H9 (cell line): ENCODE measurements around the gene RBM33. TPM values are rescaled to one million over a fixed set of nuclear protein-coding genes. Genes with fewer than 3 reads are reported as not detected.

Experiments used
- DNase-seq: peaks from one replicate; pipeline ENCODE4 v3.0.0-alpha.2; 2017
- H2AFZ ChIP-seq: one replicate; pipeline ENCODE4 v1.6.1; 2013; ENCODE audit warnings: mild to moderate bottlenecking, low read length, control low read depth, moderate library complexity
- H2AK5ac ChIP-seq: 2 replicates; pipeline ENCODE4 v1.6.1; 2013; ENCODE audit warnings: low read length, control low read depth, mixed read lengths; ENCODE audit not compliant: insufficient read length
- H2BK120ac ChIP-seq: one replicate; pipeline ENCODE4 v1.6.1; 2013; ENCODE audit warnings: low read depth, mild to moderate bottlenecking, low read length, control low read depth, inconsistent platforms; ENCODE audit not compliant: poor library complexity, severe bottlenecking
- H2BK12ac ChIP-seq: 2 replicates; pipeline ENCODE4 v1.6.1; 2013; ENCODE audit warnings: low read length, control low read depth, mixed read lengths, low read depth; ENCODE audit not compliant: insufficient read length
- H2BK15ac ChIP-seq: 2 replicates; pipeline ENCODE4 v1.6.1; 2013; ENCODE audit warnings: low read depth, low read length, control low read depth
- H2BK20ac ChIP-seq: one replicate; pipeline ENCODE4 v1.6.1; 2013; ENCODE audit warnings: low read depth, mild to moderate bottlenecking, low read length, control low read depth, inconsistent platforms; ENCODE audit not compliant: poor library complexity, severe bottlenecking
- H2BK5ac ChIP-seq: 2 replicates; pipeline ENCODE4 v1.6.1; 2013; ENCODE audit warnings: low read length, control low read depth, mixed read lengths; ENCODE audit not compliant: insufficient read length
- H3K14ac ChIP-seq: 2 replicates; pipeline ENCODE4 v1.6.1; 2013; ENCODE audit warnings: low read length, control low read depth; ENCODE audit not compliant: insufficient read depth
- H3K18ac ChIP-seq: 2 replicates; pipeline ENCODE4 v1.6.1; 2013; ENCODE audit warnings: low read depth, mild to moderate bottlenecking, mixed read lengths, low read length, control low read depth; ENCODE audit not compliant: insufficient read length
- H3K23ac ChIP-seq: 2 replicates; pipeline ENCODE4 v1.6.1; 2013; ENCODE audit warnings: low read length, control low read depth, mixed read lengths, low read depth; ENCODE audit not compliant: insufficient read length
- H3K23me2 ChIP-seq: 2 replicates; pipeline ENCODE4 v1.6.1; 2013; ENCODE audit warnings: low read depth, mild to moderate bottlenecking, mixed read lengths, low read length, control low read depth; ENCODE audit not compliant: insufficient read length, poor library complexity, severe bottlenecking
- H3K27ac ChIP-seq: 2 replicates; pipeline ENCODE4 v1.5.1; 2013; ENCODE audit warnings: low read length, control low read depth, mixed read lengths, low read depth; ENCODE audit not compliant: insufficient read length
- H3K27me3 ChIP-seq: 2 replicates; pipeline ENCODE4 v1.6.1; 2013; ENCODE audit warnings: low read length, control low read depth, inconsistent platforms; ENCODE audit not compliant: insufficient read depth
- H3K4ac ChIP-seq: 2 replicates; pipeline ENCODE4 v1.6.1; 2013; ENCODE audit warnings: low read depth, mild to moderate bottlenecking, control low read depth, inconsistent platforms, low read length, moderate library complexity
- H3K4me1 ChIP-seq: 2 replicates; pipeline ENCODE4 v1.6.1; 2013; ENCODE audit warnings: low read length, control low read depth, inconsistent platforms; ENCODE audit not compliant: insufficient read depth
- H3K4me2 ChIP-seq: 2 replicates; pipeline ENCODE4 v1.6.1; 2013; ENCODE audit warnings: low read length, control low read depth, mixed read lengths; ENCODE audit not compliant: insufficient read length, insufficient read depth
- H3K56ac ChIP-seq: 2 replicates; pipeline ENCODE4 v1.6.1; 2013; ENCODE audit warnings: low read depth, mild to moderate bottlenecking, mixed read lengths, low read length, control low read depth; ENCODE audit not compliant: insufficient read length
- H3K79me1 ChIP-seq: 2 replicates; pipeline ENCODE4 v1.6.1; 2013; ENCODE audit warnings: low read depth, mild to moderate bottlenecking, moderate library complexity, low read length, control low read depth, inconsistent platforms; ENCODE audit not compliant: insufficient read depth, poor library complexity, severe bottlenecking
- H3K79me2 ChIP-seq: 2 replicates; pipeline ENCODE4 v1.6.1; 2013; ENCODE audit warnings: low read length, control low read depth, inconsistent platforms; ENCODE audit not compliant: insufficient read depth
- H3K9ac ChIP-seq: 2 replicates; pipeline ENCODE4 v1.6.1; 2013; ENCODE audit warnings: low read length, control low read depth, mixed read lengths; ENCODE audit not compliant: insufficient read length; ENCODE audit errors: extremely low read depth
- H3K9me3 ChIP-seq: one replicate; pipeline ENCODE4 v1.6.1; 2013; ENCODE audit warnings: low read depth, low read length, inconsistent platforms; ENCODE audit not compliant: control insufficient read depth
- H3T11ph ChIP-seq: one replicate; pipeline ENCODE4 v1.6.1; 2013; ENCODE audit warnings: mild to moderate bottlenecking, low read length, control low read depth, inconsistent platforms
- H4K20me1 ChIP-seq: one replicate; pipeline ENCODE4 v1.6.1; 2013; ENCODE audit not compliant: control insufficient read depth, insufficient read length, insufficient read depth
- H4K5ac ChIP-seq: 2 replicates; pipeline ENCODE4 v1.6.1; 2013; ENCODE audit warnings: low read depth, mild to moderate bottlenecking, mixed read lengths, low read length, control low read depth; ENCODE audit not compliant: insufficient read length
- H4K8ac ChIP-seq: replicated peaks from 2 replicates; pipeline ENCODE4 v1.6.1; 2013; ENCODE audit warnings: low read length, control low read depth, mixed read lengths, low read depth; ENCODE audit not compliant: insufficient read length
- H4K91ac ChIP-seq: 2 replicates; pipeline ENCODE4 v1.6.1; 2013; ENCODE audit warnings: low read depth, mild to moderate bottlenecking, moderate library complexity, mixed read lengths, low read length, control low read depth; ENCODE audit not compliant: insufficient read length
- H3K27ac Mint-ChIP-seq, 3 experiments: 2 replicates in 2 of 3; 3 replicates in 1 of 3; pipeline ENCODE4 v1.8.0; 2020 to 2021; ENCODE audit warnings: mixed read lengths in 3 of 3, mild to moderate bottlenecking in 1 of 3, moderate library complexity in 1 of 3
- H3K27me3 Mint-ChIP-seq: 2 replicates; pipeline ENCODE4 v1.8.0; 2021; ENCODE audit warnings: low read depth, mild to moderate bottlenecking, moderate library complexity, mixed read lengths
- H3K36me3 Mint-ChIP-seq, 3 experiments: 2 replicates in 2 of 3; 3 replicates in 1 of 3; pipeline ENCODE4 v1.8.0; 2020 to 2021; ENCODE audit warnings: low read depth in 3 of 3, mixed read lengths in 3 of 3; ENCODE audit not compliant: insufficient read depth in 1 of 3
- H3K4me1 Mint-ChIP-seq, 2 experiments: 2 replicates each; pipeline ENCODE4 v1.8.0; 2020; ENCODE audit warnings: mixed read lengths in 2 of 2
- H3K4me3 Mint-ChIP-seq, 2 experiments: 2 replicates in 1 of 2; 3 replicates in 1 of 2; pipeline ENCODE4 v1.8.0; 2020 to 2021; ENCODE audit warnings: mild to moderate bottlenecking in 2 of 2, mixed read lengths in 2 of 2, moderate library complexity in 1 of 2
- H3K9me3 Mint-ChIP-seq, 2 experiments: 2 replicates in 1 of 2; 3 replicates in 1 of 2; pipeline ENCODE4 v1.8.0; 2020; ENCODE audit warnings: mild to moderate bottlenecking in 2 of 2, mixed read lengths in 2 of 2, moderate library complexity in 1 of 2
- CTCF ChIP-seq: fragments of 200-600 bp; sonication (generic); conservative IDR thresholded peaks from 3 replicates; pipeline ENCODE4 v1.8.0; 2021; ENCODE audit warnings: antibody characterized with exemption, mild to moderate bottlenecking
- WGBS: extraction: QIAGEN DNeasy Blood & Tissue Kit; methylation state at CpG from one replicate; pipeline ENCODE4 v1.1.7; 2013; ENCODE audit warnings: missing lambda C conversion rate, low lambda C conversion rate, mixed read lengths; ENCODE audit not compliant: insufficient read length; ENCODE audit errors: extremely low coverage; 5-methylcytosine and 5-hydroxymethylcytosine counted together
- total RNA-seq: library from RNA; stranded (reverse); gene quantifications from 2 replicates; pipeline ENCODE4 v1.2.1, GENCODE V29; 2021

Gene RBM33
- total RNA-seq, 1 experiment from 2014 or later, result 71.3 TPM

- H3K27ac Mint-ChIP-seq, result no peak overlapping the region
- Histone ChIP-seq H2AFZ (no peak overlapping the region), H3K9me3 (no peaks in the 10 kb centered on the region), H2BK5ac (no peak overlapping the region), H3K27me3 (no peaks in the 10 kb centered on the region), H2BK15ac (no peak overlapping the region), H4K5ac (no peak overlapping the region), H3K9ac (no peak overlapping the region), H2BK12ac (no peak overlapping the region), H3K27ac (no peak overlapping the region), H3K4me1 (no peaks in the 10 kb centered on the region; the same call in 1 of the 2 replicates), H2BK120ac (no peak overlapping the region), H4K20me1 (no peaks in the 10 kb centered on the region), H3K4me2 (no peak overlapping the region), H3K14ac (no peak overlapping the region), H3K4ac (no peak overlapping the region), H2BK20ac (no peak overlapping the region), H3K18ac (no peak overlapping the region), H3T11ph (no peak overlapping the region), H2AK5ac (no peak overlapping the region), H3K23ac (no peak overlapping the region), H3K23me2 (no peaks in the 10 kb centered on the region), H3K79me1 (peaks cover 11% of the 10 kb centered on the region), H3K79me2 (peaks cover 7% of the 10 kb centered on the region; the same call in 1 of the 2 replicates), H3K56ac (no peak overlapping the region), H4K91ac (no peak overlapping the region), H4K8ac (no peak overlapping the region)
- no CpG with 5 or more reads among the region's 3 CpGs for WGBS
- no peak overlapping the region for H3K4me3 Mint-ChIP-seq
- H3K9me3 Mint-ChIP-seq, result peaks cover 6 to 7% of the 10 kb centered on the region in 2 experiments; a peak in 3 of 5 replicates
- TF ChIP-seq CTCF, result no peak
- DNase-seq, result no peak
- H3K36me3 Mint-ChIP-seq, result peaks cover 28 to 33% (median 32%) of the 10 kb centered on the region in 3 experiments
- peaks cover 31 to 40% of the 10 kb centered on the region in 2 experiments for H3K4me1 Mint-ChIP-seq
- H3K27me3 Mint-ChIP-seq, result no peaks in the 10 kb centered on the region
Observed at GRCh38 chr7:155755026-155755425, 110.6 kb downstream of the RBM33 start.
